Progenitor cell of endocrine pancreas (in vitro differentiated cells): Measurements from ENCODE around the gene PERCC1. TPM values are rescaled to one million over a fixed set of nuclear protein-coding genes. Genes with fewer than 3 reads are reported as not detected.

Experiments
- DNase-seq: peaks from one replicate; pipeline ENCODE4 v3.0.0; 2021; ENCODE audit warnings: low spot score; ENCODE audit not compliant: unreplicated experiment
- H3K27ac Mint-ChIP-seq: 2 replicates; pipeline ENCODE4 v1.8.0; 2021; ENCODE audit warnings: mild to moderate bottlenecking, moderate library complexity, mixed read lengths
- H3K27me3 Mint-ChIP-seq: 2 replicates; pipeline ENCODE4 v1.8.0; 2021; ENCODE audit warnings: mixed read lengths
- H3K36me3 Mint-ChIP-seq: 2 replicates; pipeline ENCODE4 v1.8.0; 2022; ENCODE audit warnings: mixed read lengths; ENCODE audit not compliant: insufficient read depth
- H3K4me1 Mint-ChIP-seq: 2 replicates; pipeline ENCODE4 v1.8.0; 2021; ENCODE audit warnings: low read depth, mixed read lengths
- H3K4me3 Mint-ChIP-seq: 2 replicates; pipeline ENCODE4 v1.8.0; 2021; ENCODE audit warnings: low read depth, mild to moderate bottlenecking, moderate library complexity, mixed read lengths
- H3K9me3 Mint-ChIP-seq: 2 replicates; pipeline ENCODE4 v1.8.0; 2021; ENCODE audit warnings: low read depth, mixed read lengths
- CTCF ChIP-seq: fragments of 200-600 bp; sonication (generic); IDR thresholded peaks from one replicate; pipeline ENCODE4 v1.5.0; 2021; ENCODE audit warnings: antibody characterized with exemption, mild to moderate bottlenecking; ENCODE audit not compliant: unreplicated experiment
- total RNA-seq: library from RNA; stranded (reverse); gene quantifications from 2 replicates; pipeline ENCODE4 v1.2.1, GENCODE V29; 2021

The PERCC1 gene
- total RNA-seq, 1 donor from 2014 or later: 7.6 TPM

GRCh38 chr16:1441391-1441829 lies 10.5 kb downstream of the PERCC1 start:
- Mint-ChIP-seq H3K4me1 (no peaks in the 10 kb centered on the region), H3K36me3 (no peaks in the 10 kb centered on the region), H3K27me3 (no peaks in the 10 kb centered on the region)

GRCh38 chr16:1442697-1443096 lies 11.8 kb downstream of the PERCC1 start:
- no peaks in the 10 kb centered on the region for H3K27me3 Mint-ChIP-seq
- no peaks in the 10 kb centered on the region for H3K9me3 Mint-ChIP-seq
- no peaks in the 10 kb centered on the region for H3K4me1 Mint-ChIP-seq
- TF ChIP-seq CTCF: no peak
- no peak overlapping the region for H3K27ac Mint-ChIP-seq
- no peaks in the 10 kb centered on the region for H3K36me3 Mint-ChIP-seq
- no peak for DNase-seq
- H3K4me3 Mint-ChIP-seq: no peak overlapping the region

More at GRCh38 chr16:1441391-1441829, 10.5 kb downstream of the PERCC1 start:
- no peak for DNase-seq
- no peak overlapping the region for H3K4me3 Mint-ChIP-seq
- no peak overlapping the region for H3K27ac Mint-ChIP-seq
- no peaks in the 10 kb centered on the region for H3K9me3 Mint-ChIP-seq
- TF ChIP-seq CTCF: no peak

GRCh38 chr16:1443403-1443973 lies 12.6 kb downstream of the PERCC1 start:
- no peaks in the 10 kb centered on the region for H3K4me1 Mint-ChIP-seq
- H3K27me3 Mint-ChIP-seq: no peaks in the 10 kb centered on the region
- H3K4me3 Mint-ChIP-seq: no peak overlapping the region
- no peaks in the 10 kb centered on the region for H3K36me3 Mint-ChIP-seq
- no peak overlapping the region for H3K27ac Mint-ChIP-seq
- DNase-seq: no peak
- no peak for TF ChIP-seq CTCF
- H3K9me3 Mint-ChIP-seq: no peaks in the 10 kb centered on the region

GRCh38 chr16:1443980-1444729 lies 13.3 kb downstream of the PERCC1 start, which contains the start of gene CCDC154:
Gene CCDC154 (minus strand): TSS chr16:1444556. CDS start chr16:1444322, 234 bp downstream.
- no peaks in the 10 kb centered on the region for H3K36me3 Mint-ChIP-seq
- H3K9me3 Mint-ChIP-seq: no peaks in the 10 kb centered on the region
- DNase-seq: no peak
- no peaks in the 10 kb centered on the region for H3K4me1 Mint-ChIP-seq
- H3K27me3 Mint-ChIP-seq: no peaks in the 10 kb centered on the region
- H3K27ac Mint-ChIP-seq: no peak within 1 kb of the TSS
- no peak within 1 kb of the TSS for H3K4me3 Mint-ChIP-seq
- TF ChIP-seq CTCF: no peak

GRCh38 chr16:1444730-1445517 lies 14.0 kb downstream of the PERCC1 start:
- Mint-ChIP-seq H3K27ac (no peak overlapping the region), H3K27me3 (no peaks in the 10 kb centered on the region), H3K9me3 (no peaks in the 10 kb centered on the region), H3K4me3 (no peak overlapping the region), H3K36me3 (no peaks in the 10 kb centered on the region), H3K4me1 (no peaks in the 10 kb centered on the region)
- DNase-seq: no peak
- TF ChIP-seq CTCF: no peak
